HAP-1 (cell line): ENCODE measurements around the gene SSPN.
"Not testable (repeated sequence)": the region's sequence is repeated elsewhere in the genome, so short reads cannot be mapped to it uniquely, and the experiment has no call there.

Source experiments
- DNase-seq, 2 experiments: peaks; one replicate each; pipeline ENCODE4 v3.0.0-alpha.2; 2016 to 2020; ENCODE audit warnings: low spot score in 2 of 2
- H3K27me3 ChIP-seq: fragments of 250-450 bp; sonication (Bioruptor Pico); 2 replicates; pipeline ENCODE4 v1.5.1; 2020; ENCODE audit warnings: low read depth, mild to moderate bottlenecking, moderate library complexity
- H3K36me3 ChIP-seq: fragments of 250-450 bp; sonication (Bioruptor Pico); replicated peaks from 2 replicates; pipeline ENCODE4 v1.5.1; 2020; ENCODE audit warnings: mild to moderate bottlenecking
- H3K4me1 ChIP-seq: fragments of 250-450 bp; sonication (Bioruptor Pico); 2 replicates; pipeline ENCODE4 v1.5.1; 2020; ENCODE audit warnings: mild to moderate bottlenecking
- H3K4me3 ChIP-seq: fragments of 250-450 bp; sonication (Bioruptor Pico); 2 replicates; pipeline ENCODE4 v1.5.1; 2020; ENCODE audit warnings: mild to moderate bottlenecking, moderate library complexity
- H3K9me3 ChIP-seq: fragments of 250-450 bp; sonication (Bioruptor Pico); 2 replicates; pipeline ENCODE4 v1.5.1; 2020; ENCODE audit warnings: mild to moderate bottlenecking, moderate library complexity
- in situ Hi-C: fragments of 300-500 bp; cut with MboI; formaldehyde crosslinking; loops from 3 replicates; pipeline ENCODE4 v1.14.3; 2020; ENCODE audit warnings: low sequenced_read_pairs, inconsistent platforms, mixed read lengths

Gene SSPN

GRCh38 chr12:26226629-26227360 lies 31.4 kb downstream of the SSPN start:
- Histone ChIP-seq H3K36me3 (no peaks in the 10 kb centered on the region), H3K4me3 (peak overlapping the region; percentile 17), H3K9me3 (no peaks in the 10 kb centered on the region), H3K4me1 (peaks cover 3% of the 10 kb centered on the region; the same call in 1 of the 2 replicates), H3K27me3 (no peaks in the 10 kb centered on the region)
- DNase-seq, result peak; percentile 9 to 53
- in situ Hi-C loops, result no loop called here

GRCh38 chr12:26227361-26227745 lies 32.0 kb downstream of the SSPN start:
- Histone ChIP-seq H3K36me3 (no peaks in the 10 kb centered on the region), H3K4me1 (peaks cover 3% of the 10 kb centered on the region; the same call in 1 of the 2 replicates), H3K4me3 (no peak overlapping the region), H3K9me3 (no peaks in the 10 kb centered on the region), H3K27me3 (no peaks in the 10 kb centered on the region)
- DNase-seq, result no peak
- in situ Hi-C loops, result no loop called here

- Histone ChIP-seq H3K27me3 (0 out of 2 replicates have a peak, but pooled peaks cover 3% of the 10 kb centered on the region), H3K4me3 (no peak overlapping the region), H3K9me3 (no peaks in the 10 kb centered on the region), H3K4me1 (peaks cover 3% of the 10 kb centered on the region; the same call in 1 of the 2 replicates), H3K36me3 (no peaks in the 10 kb centered on the region)
- DNase-seq, result no peak
- in situ Hi-C loops, result no loop called here
Measured at GRCh38 chr12:26229910-26230309, 34.5 kb downstream of the SSPN start.

- no peak for DNase-seq
- Histone ChIP-seq H3K9me3 (no peaks in the 10 kb centered on the region), H3K4me3 (no peak overlapping the region), H3K4me1 (peaks cover 3% of the 10 kb centered on the region; the same call in 1 of the 2 replicates), H3K27me3 (0 out of 2 replicates have a peak, but pooled peaks cover 3% of the 10 kb centered on the region), H3K36me3 (no peaks in the 10 kb centered on the region)
- in situ Hi-C loops, result no loop called here
Measured at GRCh38 chr12:26231470-26231869, 36.1 kb downstream of the SSPN start.

- 0 out of 2 replicates have a peak, but pooled peaks cover 3% of the 10 kb centered on the region for H3K27me3 ChIP-seq
- H3K4me3 ChIP-seq, result no peak overlapping the region
- H3K4me1 ChIP-seq, result no peaks in the 10 kb centered on the region; the same call in 1 of the 2 replicates
- H3K36me3 ChIP-seq, result no peaks in the 10 kb centered on the region
- in situ Hi-C loops, result no loop called here
- no peak for DNase-seq
- no peaks in the 10 kb centered on the region for H3K9me3 ChIP-seq
Measured at GRCh38 chr12:26231921-26232320, 36.5 kb downstream of the SSPN start.

- DNase-seq, result no peak
- in situ Hi-C loops, result no loop called here
Measured at GRCh38 chr12:26233631-26234030, 38.3 kb downstream of the SSPN start.

GRCh38 chr12:26235465-26235864 lies 40.1 kb downstream of the SSPN start:
- H3K36me3 ChIP-seq, DNase-seq, in situ Hi-C loops, H3K4me1 ChIP-seq, H3K9me3 ChIP-seq, H3K4me3 ChIP-seq, H3K27me3 ChIP-seq: not testable (repeated sequence)

More at GRCh38 chr12:26233631-26234030, 38.3 kb downstream of the SSPN start:
- H3K4me1 ChIP-seq, result no peaks in the 10 kb centered on the region
- no peaks in the 10 kb centered on the region for H3K9me3 ChIP-seq
- no peaks in the 10 kb centered on the region for H3K36me3 ChIP-seq
- no peak overlapping the region for H3K4me3 ChIP-seq
- H3K27me3 ChIP-seq, result 0 out of 2 replicates have a peak, but pooled peaks cover 3% of the 10 kb centered on the region

GRCh38 chr12:26238341-26239121 lies 43.2 kb downstream of the SSPN start:
- H3K4me3 ChIP-seq, result no peak overlapping the region
- no peaks in the 10 kb centered on the region for H3K36me3 ChIP-seq
- no peaks in the 10 kb centered on the region for H3K9me3 ChIP-seq
- in situ Hi-C loops, result no loop called here
- H3K27me3 ChIP-seq, result no peaks in the 10 kb centered on the region
- H3K4me1 ChIP-seq, result no peaks in the 10 kb centered on the region
- no peak for DNase-seq

- Histone ChIP-seq H3K36me3 (no peaks in the 10 kb centered on the region), H3K4me3 (no peak overlapping the region), H3K9me3 (no peaks in the 10 kb centered on the region), H3K27me3 (no peaks in the 10 kb centered on the region), H3K4me1 (no peaks in the 10 kb centered on the region)
- in situ Hi-C loops, result no loop called here
- no peak for DNase-seq
Measured at GRCh38 chr12:26239122-26239851, 43.9 kb downstream of the SSPN start.

GRCh38 chr12:26239852-26240815 lies 44.8 kb downstream of the SSPN start:
- H3K4me1 ChIP-seq, result no peaks in the 10 kb centered on the region
- DNase-seq, result no peak
- no peak overlapping the region for H3K4me3 ChIP-seq
- H3K36me3 ChIP-seq, result no peaks in the 10 kb centered on the region
- H3K27me3 ChIP-seq, result no peaks in the 10 kb centered on the region
- no peaks in the 10 kb centered on the region for H3K9me3 ChIP-seq
- in situ Hi-C loops, result no loop called here

GRCh38 chr12:26241080-26241479 lies 45.7 kb downstream of the SSPN start:
- no peak overlapping the region for H3K4me3 ChIP-seq
- in situ Hi-C loops, result no loop called here
- H3K27me3 ChIP-seq, result no peaks in the 10 kb centered on the region
- no peaks in the 10 kb centered on the region for H3K36me3 ChIP-seq
- no peaks in the 10 kb centered on the region for H3K4me1 ChIP-seq
- no peaks in the 10 kb centered on the region for H3K9me3 ChIP-seq
- DNase-seq, result no peak

- no peak for DNase-seq
- no peaks in the 10 kb centered on the region for H3K36me3 ChIP-seq
- no peaks in the 10 kb centered on the region for H3K4me1 ChIP-seq
- no peaks in the 10 kb centered on the region for H3K27me3 ChIP-seq
- in situ Hi-C loops, result no loop called here
- no peak overlapping the region for H3K4me3 ChIP-seq
- no peaks in the 10 kb centered on the region for H3K9me3 ChIP-seq
Measured at GRCh38 chr12:26242683-26243082, 47.3 kb downstream of the SSPN start.

- no peaks in the 10 kb centered on the region for H3K4me1 ChIP-seq
- DNase-seq, result no peak
- H3K4me3 ChIP-seq, result no peak overlapping the region
- no peaks in the 10 kb centered on the region for H3K36me3 ChIP-seq
- in situ Hi-C loops, result no loop called here
- no peaks in the 10 kb centered on the region for H3K27me3 ChIP-seq
- no peaks in the 10 kb centered on the region for H3K9me3 ChIP-seq
Measured at GRCh38 chr12:26244503-26244902, 49.1 kb downstream of the SSPN start.
